ENCODE measurements around the gene PITPNM2. TPM values are rescaled to one million over a fixed set of nuclear protein-coding genes. Genes with fewer than 3 reads are reported as not detected.
A peak's percentile ranks its signal among the peaks of the same experiment; 100 is the strongest.

The PITPNM2 gene
- total RNA-seq, 3 donors from 2014 or later = 2.3 to 7.5 (median 2.4) TPM

DNA sequence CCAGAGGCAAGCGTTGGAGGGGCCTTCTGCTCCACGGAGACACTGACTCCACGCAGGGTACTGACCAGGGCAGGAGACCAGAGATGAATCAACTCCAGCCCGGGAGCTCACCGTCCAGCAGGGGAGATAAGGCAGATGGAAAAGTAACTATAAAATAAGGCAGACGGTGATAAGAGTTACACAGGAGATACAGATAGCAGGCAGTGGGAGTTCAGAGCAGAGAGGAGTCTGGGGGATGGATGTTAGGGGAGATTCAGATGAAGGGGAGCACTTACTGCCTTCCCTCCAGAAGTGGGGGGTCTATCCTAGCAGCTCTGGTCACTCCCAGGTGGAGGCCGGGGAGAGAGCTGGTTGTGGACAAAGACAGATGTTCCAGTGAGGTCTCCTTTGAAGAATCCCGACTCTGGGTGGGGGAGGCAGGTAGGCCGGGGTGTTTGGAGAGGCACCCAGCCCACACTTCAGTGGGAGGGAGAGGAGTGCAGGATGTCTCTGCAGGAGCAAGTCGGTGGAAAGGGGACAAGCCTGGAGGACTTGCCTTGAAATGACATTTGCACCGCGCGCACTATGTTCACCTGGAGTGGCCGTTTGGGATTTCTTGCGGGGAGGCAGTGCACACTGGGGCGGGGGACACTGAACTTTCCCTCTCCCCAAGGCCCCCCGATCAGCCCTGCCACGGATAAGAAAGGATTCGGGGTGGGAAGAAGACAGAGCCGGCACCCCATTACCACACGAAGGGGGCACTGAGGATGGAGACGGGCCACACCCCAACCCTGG is 1.2 kb downstream of the PITPNM2 start:
- DNase-seq (ENCODE audit: low spot score in 2 of 2) = no peak
- no peaks in the 10 kb centered on the region for H3K27me3 ChIP-seq
- no peaks in the 10 kb centered on the region for H3K9me3 ChIP-seq
- peak overlapping the region; percentile 60 to 75 (median 74) for H3K4me3 ChIP-seq
- TF ChIP-seq POLR2AphosphoS5 (IDR thresholded peaks at IDR 0.05) = no peak
- TF ChIP-seq, protein P1, sequence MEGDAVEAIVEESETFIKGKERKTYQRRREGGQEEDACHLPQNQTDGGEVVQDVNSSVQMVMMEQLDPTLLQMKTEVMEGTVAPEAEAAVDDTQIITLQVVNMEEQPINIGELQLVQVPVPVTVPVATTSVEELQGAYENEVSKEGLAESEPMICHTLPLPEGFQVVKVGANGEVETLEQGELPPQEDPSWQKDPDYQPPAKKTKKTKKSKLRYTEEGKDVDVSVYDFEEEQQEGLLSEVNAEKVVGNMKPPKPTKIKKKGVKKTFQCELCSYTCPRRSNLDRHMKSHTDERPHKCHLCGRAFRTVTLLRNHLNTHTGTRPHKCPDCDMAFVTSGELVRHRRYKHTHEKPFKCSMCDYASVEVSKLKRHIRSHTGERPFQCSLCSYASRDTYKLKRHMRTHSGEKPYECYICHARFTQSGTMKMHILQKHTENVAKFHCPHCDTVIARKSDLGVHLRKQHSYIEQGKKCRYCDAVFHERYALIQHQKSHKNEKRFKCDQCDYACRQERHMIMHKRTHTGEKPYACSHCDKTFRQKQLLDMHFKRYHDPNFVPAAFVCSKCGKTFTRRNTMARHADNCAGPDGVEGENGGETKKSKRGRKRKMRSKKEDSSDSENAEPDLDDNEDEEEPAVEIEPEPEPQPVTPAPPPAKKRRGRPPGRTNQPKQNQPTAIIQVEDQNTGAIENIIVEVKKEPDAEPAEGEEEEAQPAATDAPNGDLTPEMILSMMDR (IDR thresholded peaks at IDR 0.05) = no peak
- no peak for TF ChIP-seq POLR2A (IDR thresholded peaks at IDR 0.05)
- no peaks in the 10 kb centered on the region for H3K36me3 ChIP-seq
- intact Hi-C loops (cut with DNase I; ENCODE audit: low total_unique reads) = no loop called here
- no peaks in the 10 kb centered on the region for H3K4me1 ChIP-seq
- peak overlapping the region; percentile 55 to 66 for H3K27ac ChIP-seq

DNA sequence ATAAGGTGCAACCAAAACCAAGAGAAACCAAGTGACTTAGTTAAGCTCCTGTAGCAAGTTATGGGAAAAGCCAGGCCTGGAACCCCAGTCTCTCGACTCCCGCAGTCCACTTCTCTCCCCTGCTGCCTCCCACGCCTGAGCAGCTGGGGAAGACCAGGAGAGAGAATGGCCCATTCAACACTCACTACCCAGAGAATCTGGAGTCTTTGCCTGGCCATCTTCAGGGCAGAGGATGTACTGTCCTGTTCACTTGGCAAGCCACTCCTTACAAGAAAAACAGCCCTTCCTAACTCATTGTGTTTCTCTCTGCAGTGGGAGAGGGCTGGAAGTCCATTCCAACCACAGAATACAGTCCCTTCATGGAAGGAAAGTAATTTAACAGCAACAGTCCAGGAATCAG is 1.8 kb downstream of the PITPNM2 start:
- intact Hi-C loops (cut with DNase I; ENCODE audit: low total_unique reads) = no loop called here
- Histone ChIP-seq H3K9me3 (no peaks in the 10 kb centered on the region), H3K36me3 (no peaks in the 10 kb centered on the region), H3K4me1 (no peaks in the 10 kb centered on the region), H3K27me3 (no peaks in the 10 kb centered on the region), H3K27ac (peak overlapping the region in 1 of 2 donors; percentile 66), H3K4me3 (peak overlapping the region; percentile 7 to 75 (median 74))
- DNase-seq (ENCODE audit: low spot score in 2 of 2) = no peak
- TF ChIP-seq, protein P1 (IDR thresholded peaks at IDR 0.05) = no peak
- no peak for TF ChIP-seq POLR2A (IDR thresholded peaks at IDR 0.05)
- TF ChIP-seq POLR2AphosphoS5 (IDR thresholded peaks at IDR 0.05) = no peak

DNA sequence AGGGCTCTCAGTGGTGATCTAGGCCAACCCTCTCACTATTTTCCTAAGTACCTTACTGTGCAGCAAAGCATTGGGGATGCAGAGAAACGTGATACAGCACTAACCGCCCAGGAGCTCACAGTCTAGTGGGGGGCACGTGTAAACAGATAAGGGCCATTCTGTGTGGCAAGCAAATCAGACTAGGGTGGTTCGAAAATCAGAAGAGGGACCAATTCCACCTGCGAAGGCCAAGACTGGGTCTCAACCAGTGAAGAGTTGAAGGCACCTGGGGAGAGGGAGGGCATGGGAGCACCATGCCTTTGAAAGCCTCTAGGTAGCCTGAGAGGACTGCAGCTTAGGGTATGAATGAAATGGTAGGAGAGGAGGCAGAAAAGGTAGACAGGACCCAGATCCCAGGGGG is 2.2 kb downstream of the PITPNM2 start:
- H3K4me3 ChIP-seq = no peak overlapping the region
- intact Hi-C loops (cut with DNase I; ENCODE audit: low total_unique reads) = no loop called here
- H3K27me3 ChIP-seq = no peaks in the 10 kb centered on the region
- H3K36me3 ChIP-seq = no peaks in the 10 kb centered on the region
- no peak for DNase-seq (ENCODE audit: low spot score in 2 of 2)
- TF ChIP-seq, protein P1 (IDR thresholded peaks at IDR 0.05) = no peak
- no peak for TF ChIP-seq POLR2A (IDR thresholded peaks at IDR 0.05)
- no peak for TF ChIP-seq POLR2AphosphoS5 (IDR thresholded peaks at IDR 0.05)
- H3K9me3 ChIP-seq = no peaks in the 10 kb centered on the region
- no peaks in the 10 kb centered on the region for H3K4me1 ChIP-seq
- no peak overlapping the region for H3K27ac ChIP-seq

DNA sequence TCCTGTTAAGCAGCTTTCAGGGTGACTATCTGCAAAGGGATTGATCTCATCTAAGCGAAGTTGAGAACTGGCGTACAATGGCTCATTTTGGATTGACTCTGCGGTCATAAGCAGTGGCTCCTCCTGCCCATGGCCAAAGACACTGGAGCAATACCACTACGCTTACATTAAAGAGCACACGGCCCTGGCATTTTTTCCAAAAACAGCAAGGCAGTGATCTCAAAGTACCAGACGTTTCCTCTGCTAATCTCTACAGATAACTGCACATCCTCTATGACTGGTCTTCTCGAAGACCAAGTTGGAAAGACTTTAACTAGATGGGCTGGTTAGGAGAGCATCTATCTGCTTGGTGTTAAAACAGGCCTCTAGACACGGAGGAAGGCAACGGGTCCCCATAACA is 2.7 kb downstream of the PITPNM2 start:
- DNase-seq (ENCODE audit: low spot score in 2 of 2) = no peak
- Histone ChIP-seq H3K4me1 (no peaks in the 10 kb centered on the region), H3K9me3 (no peaks in the 10 kb centered on the region), H3K27me3 (no peaks in the 10 kb centered on the region), H3K4me3 (no peak overlapping the region), H3K36me3 (no peaks in the 10 kb centered on the region), H3K27ac (no peak overlapping the region)
- intact Hi-C loops (cut with DNase I; ENCODE audit: low total_unique reads) = no loop called here
- TF ChIP-seq, protein P1 (IDR thresholded peaks at IDR 0.05) = no peak
- no peak for TF ChIP-seq POLR2A (IDR thresholded peaks at IDR 0.05)

DNA sequence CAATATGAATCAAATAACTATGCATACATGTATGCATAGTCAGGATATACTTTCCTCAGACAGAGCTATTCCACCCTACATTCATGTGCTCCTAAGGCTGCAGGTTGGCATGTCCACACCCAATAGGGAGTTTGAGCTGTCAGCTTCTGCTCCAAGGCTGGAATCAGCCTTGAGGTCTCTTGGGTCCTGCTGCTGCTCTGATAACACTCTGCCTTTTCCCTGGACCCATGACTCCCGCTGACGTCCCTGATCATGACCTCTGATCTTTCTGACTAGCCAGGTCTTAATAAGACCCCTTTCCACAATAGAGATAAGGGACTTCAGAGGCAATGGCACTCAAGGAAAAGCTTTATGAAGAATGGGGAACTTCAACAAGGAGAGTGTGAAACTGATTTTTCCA is 5.7 kb downstream of the PITPNM2 start:
- no peak for DNase-seq (ENCODE audit: low spot score in 2 of 2)
- H3K27ac ChIP-seq = no peak overlapping the region
- intact Hi-C loops (cut with DNase I; ENCODE audit: low total_unique reads) = no loop called here
- H3K4me1 ChIP-seq = no peaks in the 10 kb centered on the region
- no peaks in the 10 kb centered on the region for H3K9me3 ChIP-seq
- no peak overlapping the region for H3K4me3 ChIP-seq
- H3K36me3 ChIP-seq = no peaks in the 10 kb centered on the region
- TF ChIP-seq POLR2A (IDR thresholded peaks at IDR 0.05) (no peak), POLR2AphosphoS5 (IDR thresholded peaks at IDR 0.05) (no peak)
- TF ChIP-seq, protein P1 (IDR thresholded peaks at IDR 0.05) = no peak
- no peaks in the 10 kb centered on the region for H3K27me3 ChIP-seq
